ENCODE results near the gene MORF4L1. TPM values are rescaled to one million over a fixed set of nuclear protein-coding genes. Genes with fewer than 3 reads are reported as not detected.
A peak's percentile ranks its signal among the peaks of the same experiment; 100 is the strongest.

MORF4L1 gene
- total and polyA plus RNA-seq, 8 donors, result 262 to 774 (median 712) TPM

DNA sequence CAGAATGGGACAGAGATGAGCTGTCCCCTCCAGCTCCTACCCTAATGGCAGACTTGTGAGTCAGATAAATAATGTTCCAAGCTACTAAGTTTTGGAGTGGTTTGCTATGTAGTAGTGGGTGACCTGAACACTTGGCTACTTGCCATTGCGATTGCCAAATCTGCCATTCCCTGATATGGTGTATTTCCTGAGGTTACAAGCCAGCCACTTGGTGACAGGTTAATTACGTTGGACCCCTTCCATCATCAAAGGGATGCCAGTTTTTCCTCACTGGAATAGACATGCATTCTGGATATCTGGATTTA is 33.6 kb downstream of the MORF4L1 start:
- H3K4me3 ChIP-seq, result no peak overlapping the region
- H3K36me3 ChIP-seq, result peaks cover 0 to 96% of the 10 kb centered on the region in 2 donors
- ATAC-seq (peak; percentile 50), DNase-seq (no peak)
- TF ChIP-seq, protein P1, sequence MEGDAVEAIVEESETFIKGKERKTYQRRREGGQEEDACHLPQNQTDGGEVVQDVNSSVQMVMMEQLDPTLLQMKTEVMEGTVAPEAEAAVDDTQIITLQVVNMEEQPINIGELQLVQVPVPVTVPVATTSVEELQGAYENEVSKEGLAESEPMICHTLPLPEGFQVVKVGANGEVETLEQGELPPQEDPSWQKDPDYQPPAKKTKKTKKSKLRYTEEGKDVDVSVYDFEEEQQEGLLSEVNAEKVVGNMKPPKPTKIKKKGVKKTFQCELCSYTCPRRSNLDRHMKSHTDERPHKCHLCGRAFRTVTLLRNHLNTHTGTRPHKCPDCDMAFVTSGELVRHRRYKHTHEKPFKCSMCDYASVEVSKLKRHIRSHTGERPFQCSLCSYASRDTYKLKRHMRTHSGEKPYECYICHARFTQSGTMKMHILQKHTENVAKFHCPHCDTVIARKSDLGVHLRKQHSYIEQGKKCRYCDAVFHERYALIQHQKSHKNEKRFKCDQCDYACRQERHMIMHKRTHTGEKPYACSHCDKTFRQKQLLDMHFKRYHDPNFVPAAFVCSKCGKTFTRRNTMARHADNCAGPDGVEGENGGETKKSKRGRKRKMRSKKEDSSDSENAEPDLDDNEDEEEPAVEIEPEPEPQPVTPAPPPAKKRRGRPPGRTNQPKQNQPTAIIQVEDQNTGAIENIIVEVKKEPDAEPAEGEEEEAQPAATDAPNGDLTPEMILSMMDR (IDR thresholded peaks at IDR 0.05), result no peak
- intact Hi-C loops (cut with DNase I), result no loop called here
- H3K27me3 ChIP-seq, result no peaks in the 10 kb centered on the region
- peaks cover 8 to 52% of the 10 kb centered on the region in 2 donors for H3K4me1 ChIP-seq
- peak overlapping the region in 1 of 2 donors; percentile 30 for H3K27ac ChIP-seq
- H3K9me3 ChIP-seq, result no peaks in the 10 kb centered on the region

DNA sequence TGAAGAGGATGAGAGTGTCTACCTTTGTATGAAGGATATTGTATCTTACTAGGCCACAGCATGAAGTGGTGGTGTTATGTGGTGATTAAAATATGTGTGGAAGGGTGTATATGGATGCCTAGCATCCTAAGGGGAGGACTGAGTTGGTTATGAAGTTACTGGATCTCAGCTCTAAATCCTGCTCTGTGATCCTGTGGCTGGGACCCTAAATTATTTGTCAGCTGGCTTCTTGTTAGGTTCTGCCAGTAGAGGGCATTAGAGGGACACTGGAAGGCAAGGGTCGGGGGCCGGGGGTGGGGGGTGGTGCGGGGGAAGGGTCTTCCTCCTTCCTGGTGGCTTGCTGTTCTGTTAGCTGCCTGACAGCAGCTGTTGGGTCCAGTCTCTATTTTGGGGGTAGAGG is 34.9 kb downstream of the MORF4L1 start:
- intact Hi-C loops (cut with DNase I), result no loop called here
- Histone ChIP-seq H3K4me3 (no peak overlapping the region), H3K27ac (no peak overlapping the region), H3K27me3 (no peaks in the 10 kb centered on the region), H3K9me3 (no peaks in the 10 kb centered on the region), H3K4me1 (peaks cover 0 to 54% of the 10 kb centered on the region in 2 donors), H3K36me3 (peaks cover 0 to 96% of the 10 kb centered on the region in 2 donors)
- no peak for DNase-seq
- TF ChIP-seq, protein P1 (IDR thresholded peaks at IDR 0.05), result no peak
- ATAC-seq, result no peak

DNA sequence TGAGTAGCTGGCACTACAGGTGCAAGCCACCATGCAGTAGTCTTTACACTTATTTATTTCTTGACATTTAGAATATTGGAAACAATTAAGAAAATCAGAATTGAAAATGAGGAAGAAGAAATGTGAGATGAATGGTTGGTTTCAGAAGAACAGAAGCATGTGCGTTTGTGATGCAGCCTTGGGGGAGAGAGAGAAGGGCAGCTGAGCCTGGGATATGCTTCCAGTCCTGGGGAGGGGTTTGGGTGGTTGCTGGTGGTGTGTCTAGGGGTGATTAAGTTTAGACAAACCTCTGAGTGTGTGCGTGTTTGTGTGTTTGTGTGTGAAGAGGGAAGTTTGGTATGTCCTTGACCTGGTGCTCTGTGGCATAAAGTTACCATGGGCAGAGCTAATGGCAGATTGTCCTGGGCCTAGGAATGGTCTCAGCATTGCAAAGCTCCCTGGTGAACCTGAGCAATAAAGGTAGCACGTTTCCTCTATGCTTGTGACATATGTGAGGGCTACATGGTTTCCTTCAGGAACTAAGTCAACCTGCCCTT is 36.5 kb downstream of the MORF4L1 start:
- no peaks in the 10 kb centered on the region for H3K9me3 ChIP-seq
- H3K4me1 ChIP-seq, result peaks cover under 1 to 64% of the 10 kb centered on the region in 2 donors
- H3K36me3 ChIP-seq, result peaks cover 0 to 94% of the 10 kb centered on the region in 2 donors
- no peak for ATAC-seq
- no peak for DNase-seq
- H3K4me3 ChIP-seq, result no peak overlapping the region
- intact Hi-C loops (cut with DNase I), result no loop called here
- TF ChIP-seq, protein P1 (IDR thresholded peaks at IDR 0.05), result no peak
- H3K27me3 ChIP-seq, result no peaks in the 10 kb centered on the region
- no peak overlapping the region for H3K27ac ChIP-seq

DNA sequence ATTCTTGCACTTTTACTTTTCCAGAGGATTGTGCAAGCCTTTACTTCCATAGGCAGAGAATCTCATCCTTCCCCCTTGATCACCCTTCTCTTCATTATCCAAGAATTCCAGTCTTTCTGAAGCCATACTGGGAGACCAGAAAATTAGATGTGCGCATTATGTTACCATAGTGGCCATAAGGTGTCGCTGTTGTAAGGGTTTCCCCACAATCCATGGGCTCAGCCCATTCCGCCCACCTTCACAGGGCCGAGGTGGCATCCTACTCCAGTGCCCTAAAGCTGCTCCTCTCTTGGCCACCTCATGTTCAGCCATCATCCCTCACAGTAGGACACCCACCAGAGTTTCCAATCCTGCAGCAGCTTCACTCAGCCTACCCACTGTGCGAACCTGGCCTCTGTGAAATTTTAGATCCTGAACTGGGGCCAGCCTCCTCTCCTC is 37.1 kb downstream of the MORF4L1 start:
- peak; percentile 71 for ATAC-seq
- H3K36me3 ChIP-seq, result peaks cover 0 to 88% of the 10 kb centered on the region in 2 donors
- intact Hi-C loops (cut with DNase I), result no loop called here
- no peak overlapping the region for H3K27ac ChIP-seq
- DNase-seq, result peak in 1 of 4 donors; percentile 49
- TF ChIP-seq, protein P1 (IDR thresholded peaks at IDR 0.05), result peak; percentile 48 to 49
- no peaks in the 10 kb centered on the region for H3K27me3 ChIP-seq
- no peak overlapping the region for H3K4me3 ChIP-seq
- peaks cover 5 to 69% of the 10 kb centered on the region in 2 donors for H3K4me1 ChIP-seq
- H3K9me3 ChIP-seq, result no peaks in the 10 kb centered on the region

DNA sequence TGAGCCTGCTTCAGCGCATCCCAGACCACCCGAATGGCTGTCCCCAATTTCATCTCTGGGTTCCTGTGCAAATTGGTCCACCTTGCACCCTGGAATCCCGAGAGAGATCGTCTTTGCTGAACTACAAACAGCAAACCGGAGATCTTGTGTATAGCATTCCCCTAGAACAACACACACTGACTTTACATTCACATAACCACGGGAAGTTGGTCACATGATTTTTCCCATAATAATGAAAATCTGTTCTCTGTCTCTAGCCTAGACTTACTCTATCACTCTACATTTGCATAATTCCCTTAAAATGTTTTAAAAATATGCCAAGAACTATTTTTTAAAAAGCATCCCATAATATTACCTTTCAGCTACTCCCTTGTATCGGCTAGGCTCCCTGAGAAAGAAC is 37.6 kb downstream of the MORF4L1 start:
- Histone ChIP-seq H3K4me3 (no peak overlapping the region), H3K4me1 (peaks cover 6 to 74% of the 10 kb centered on the region in 2 donors), H3K9me3 (no peaks in the 10 kb centered on the region), H3K36me3 (peaks cover 0 to 88% of the 10 kb centered on the region in 2 donors), H3K27me3 (no peaks in the 10 kb centered on the region), H3K27ac (peak overlapping the region in 1 of 2 donors; percentile 49)
- intact Hi-C loops (cut with DNase I), result no loop called here
- no peak for ATAC-seq
- no peak for DNase-seq
- TF ChIP-seq, protein P1 (IDR thresholded peaks at IDR 0.05), result no peak
